Measurements from ENCODE around the gene ZNF346.

Gene ZNF346

DNA sequence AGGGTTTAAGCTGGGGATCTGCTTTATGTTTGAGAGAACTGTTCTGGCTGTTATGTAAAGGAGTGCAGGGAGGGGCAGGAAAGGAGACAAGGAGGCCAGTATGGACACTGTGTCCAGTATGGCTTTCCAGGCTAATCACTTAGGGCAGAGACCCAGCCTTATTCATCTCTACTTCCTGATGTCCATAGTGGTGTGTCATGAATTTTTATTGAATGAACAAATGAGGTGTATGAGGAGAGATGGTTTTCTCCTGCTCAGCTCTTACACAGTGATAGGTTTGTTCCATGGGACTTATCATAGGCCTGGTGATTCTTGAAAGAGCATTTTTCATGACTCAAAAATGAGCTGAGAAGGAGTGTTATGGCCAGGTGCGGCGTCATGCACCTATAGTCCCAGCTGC is 43.7 kb downstream of the ZNF346 start:
- no peak for DNase-seq (ENCODE audit: low read depth)
- no peak for TF ChIP-seq CTCF (IDR thresholded peaks at IDR 0.05; ENCODE audit: control insufficient read depth, extremely low read depth, insufficient read depth)
- H3K4me3 ChIP-seq (ENCODE audit: low read depth, low read length) = no peak overlapping the region

DNA sequence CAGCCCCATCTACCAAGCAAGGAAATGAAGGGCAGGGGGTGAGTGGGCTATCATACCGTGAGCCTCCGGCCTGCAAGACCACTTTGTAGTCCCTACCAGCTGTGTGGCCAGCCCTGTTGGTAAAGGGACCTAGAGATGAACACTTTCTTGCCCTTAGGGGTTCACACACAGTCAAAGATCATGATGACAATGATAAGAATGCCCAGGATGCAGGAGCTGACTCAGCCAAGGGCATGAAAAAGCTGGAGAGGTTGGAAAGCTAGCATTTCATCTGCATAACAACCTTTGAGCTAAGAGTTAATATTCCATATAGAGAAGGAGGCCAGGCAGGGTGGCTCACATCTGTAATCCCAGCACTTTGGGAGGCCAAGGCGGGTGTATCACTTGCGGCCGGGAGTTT is 45.0 kb downstream of the ZNF346 start:
- no peak for TF ChIP-seq CTCF (IDR thresholded peaks at IDR 0.05; ENCODE audit: control insufficient read depth, extremely low read depth, insufficient read depth)
- no peak for DNase-seq (ENCODE audit: low read depth)

GRCh38 chr5:177070536-177071191 is 48.2 kb downstream of the ZNF346 start:
- no peak for DNase-seq (ENCODE audit: low read depth)
- TF ChIP-seq CTCF (IDR thresholded peaks at IDR 0.05; ENCODE audit: control insufficient read depth, extremely low read depth, insufficient read depth) = no peak
- H3K4me3 ChIP-seq (ENCODE audit: low read depth, low read length) = no peak overlapping the region

More for the DNA sequence above, 45.0 kb downstream of the ZNF346 start:
- H3K4me3 ChIP-seq (ENCODE audit: low read depth, low read length) = no peak overlapping the region

GRCh38 chr5:177071666-177072385 is 49.3 kb downstream of the ZNF346 start:
- H3K4me3 ChIP-seq (ENCODE audit: low read depth, low read length) = no peak overlapping the region
- peak; percentile 79 for TF ChIP-seq CTCF (IDR thresholded peaks at IDR 0.05; ENCODE audit: control insufficient read depth, extremely low read depth, insufficient read depth)
- DNase-seq (ENCODE audit: low read depth) = peak; percentile 49

GRCh38 chr5:177077335-177077734 is 54.8 kb downstream of the ZNF346 start:
- H3K4me3 ChIP-seq (ENCODE audit: low read depth, low read length) = no peak overlapping the region
- TF ChIP-seq CTCF (IDR thresholded peaks at IDR 0.05; ENCODE audit: control insufficient read depth, extremely low read depth, insufficient read depth) = no peak
- DNase-seq (ENCODE audit: low read depth) = no peak

DNA sequence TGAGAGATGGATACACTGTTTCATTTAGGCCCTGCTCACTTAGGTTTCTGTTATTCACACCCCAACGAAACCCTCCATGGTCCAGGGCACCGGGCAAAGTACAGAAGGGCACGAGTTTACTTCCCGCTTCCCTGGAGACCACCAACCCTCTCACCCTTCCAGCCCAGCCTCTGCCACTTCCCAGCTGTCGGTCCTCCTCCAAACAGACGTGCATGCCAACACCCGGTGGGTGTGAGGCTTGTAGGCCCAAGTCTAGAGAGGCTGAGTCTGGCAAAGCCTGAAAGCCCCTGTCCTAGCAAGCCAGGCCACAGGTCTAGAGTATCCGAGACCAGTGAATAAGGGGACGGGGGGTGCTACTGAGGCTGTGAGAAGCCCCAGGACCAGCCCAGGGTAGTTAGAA is 57.1 kb downstream of the ZNF346 start:
- no peak overlapping the region for H3K4me3 ChIP-seq (ENCODE audit: low read depth, low read length)
- TF ChIP-seq CTCF (IDR thresholded peaks at IDR 0.05; ENCODE audit: control insufficient read depth, extremely low read depth, insufficient read depth) = no peak
- no peak for DNase-seq (ENCODE audit: low read depth)

Measured in LNCaP clone FGC (cell line).